Ishikawa (cell line): ENCODE results near the gene SEC22C.

Experiments used
- CEBPB ChIP-seq: IDR thresholded peaks from 2 replicates; pipeline ENCODE4 v1.6.1; 2012
- CREB1 ChIP-seq: IDR thresholded peaks from 2 replicates; pipeline ENCODE4 v1.6.1; 2012; ENCODE audit warnings: low read depth
- EGR1 ChIP-seq: IDR thresholded peaks from 2 replicates; pipeline ENCODE4 v1.6.1; 2012
- EP300 ChIP-seq: IDR thresholded peaks from 2 replicates; pipeline ENCODE4 v1.6.1; 2012; ENCODE audit warnings: borderline replicate concordance
- FOXM1 ChIP-seq: IDR thresholded peaks from 2 replicates; pipeline ENCODE4 v1.6.1; 2012; ENCODE audit warnings: low read depth, borderline replicate concordance
- MAX ChIP-seq: IDR thresholded peaks from 2 replicates; pipeline ENCODE4 v1.6.1; 2012
- NFIC ChIP-seq: IDR thresholded peaks from 2 replicates; pipeline ENCODE4 v1.6.1; 2012
- RAD21 ChIP-seq: IDR thresholded peaks from 2 replicates; pipeline ENCODE4 v1.6.1; 2012; ENCODE audit warnings: low read depth
- REST ChIP-seq: IDR thresholded peaks from 2 replicates; pipeline ENCODE4 v1.6.1; 2012; ENCODE audit warnings: low read depth, mild to moderate bottlenecking
- TAF1 ChIP-seq: IDR thresholded peaks from 2 replicates; pipeline ENCODE4 v1.6.1; 2012; ENCODE audit warnings: low read depth, mild to moderate bottlenecking
- TCF12 ChIP-seq: IDR thresholded peaks from 2 replicates; pipeline ENCODE4 v1.6.1; 2012; ENCODE audit warnings: low read depth
- TEAD4 ChIP-seq: IDR thresholded peaks from 2 replicates; pipeline ENCODE4 v1.6.1; 2012
- USF1 ChIP-seq: IDR thresholded peaks from 2 replicates; pipeline ENCODE4 v1.6.1; 2012
- YY1 ChIP-seq: IDR thresholded peaks from 2 replicates; pipeline ENCODE4 v1.6.1; 2012; ENCODE audit warnings: low read depth
- ZBTB7A ChIP-seq: IDR thresholded peaks from 2 replicates; pipeline ENCODE4 v1.6.1; 2012; ENCODE audit warnings: low read depth

Gene SEC22C

GRCh38 chr3:42530073-42530472, 51.7 kb downstream of the SEC22C start:
- TF ChIP-seq CEBPB (no peak), EGR1 (no peak)

GRCh38 chr3:42529468-42529867, 52.3 kb downstream of the SEC22C start:
- TF ChIP-seq TEAD4 = no peak
- TF ChIP-seq EGR1 = no peak
- TF ChIP-seq NFIC = no peak
- no peak for TF ChIP-seq FOXM1
- no peak for TF ChIP-seq CREB1
- TF ChIP-seq YY1 = no peak
- no peak for TF ChIP-seq TAF1
- TF ChIP-seq CEBPB = no peak
- TF ChIP-seq USF1 = no peak
- no peak for TF ChIP-seq RAD21
- no peak for TF ChIP-seq ZBTB7A
- TF ChIP-seq EP300 = no peak
- TF ChIP-seq TCF12 = no peak
- no peak for TF ChIP-seq REST

- no peak for TF ChIP-seq TEAD4
- no peak for TF ChIP-seq NFIC
- TF ChIP-seq FOXM1 = no peak
- TF ChIP-seq ZBTB7A = no peak
- no peak for TF ChIP-seq CREB1
- TF ChIP-seq EGR1 = no peak
- TF ChIP-seq CEBPB = no peak
- TF ChIP-seq EP300 = no peak
- TF ChIP-seq REST = no peak
- no peak for TF ChIP-seq YY1
- no peak for TF ChIP-seq TCF12
- TF ChIP-seq USF1 = no peak
- no peak for TF ChIP-seq TAF1
- no peak for TF ChIP-seq MAX
- TF ChIP-seq RAD21 = no peak
Measured at GRCh38 chr3:42527368-42527917, 54.3 kb downstream of the SEC22C start.

- TF ChIP-seq TEAD4 (no peak), EP300 (no peak), FOXM1 (no peak), USF1 (no peak), MAX (no peak), CREB1 (no peak), NFIC (no peak), CEBPB (no peak), REST (no peak), RAD21 (no peak), TCF12 (no peak), ZBTB7A (no peak), TAF1 (no peak), YY1 (no peak), EGR1 (no peak)
Measured at GRCh38 chr3:42526616-42527367, 55.0 kb downstream of the SEC22C start.
